ENCODE measurements around the gene CRHR2. TPM values are rescaled to one million over a fixed set of nuclear protein-coding genes. Genes with fewer than 3 reads are reported as not detected.

CRHR2 gene
- total and polyA plus RNA-seq, 8 donors, result not detected

GRCh38 chr7:30674420-30674819 is 7.8 kb downstream of the CRHR2 start:
- Histone ChIP-seq H3K27me3 (peaks cover 0 to 66% (median under 1%) of the 10 kb centered on the region in 3 donors), H3K9me3 (no peaks in the 10 kb centered on the region), H3K4me3 (no peak overlapping the region), H3K27ac (no peak overlapping the region), H3K4me1 (no peaks in the 10 kb centered on the region), H3K36me3 (no peaks in the 10 kb centered on the region)
- no peak for DNase-seq
- TF ChIP-seq POLR2AphosphoS5 (IDR thresholded peaks at IDR 0.05) (no peak), POLR2A (IDR thresholded peaks at IDR 0.05) (no peak), EP300 (IDR thresholded peaks at IDR 0.05) (no peak)
- TF ChIP-seq, protein P1, sequence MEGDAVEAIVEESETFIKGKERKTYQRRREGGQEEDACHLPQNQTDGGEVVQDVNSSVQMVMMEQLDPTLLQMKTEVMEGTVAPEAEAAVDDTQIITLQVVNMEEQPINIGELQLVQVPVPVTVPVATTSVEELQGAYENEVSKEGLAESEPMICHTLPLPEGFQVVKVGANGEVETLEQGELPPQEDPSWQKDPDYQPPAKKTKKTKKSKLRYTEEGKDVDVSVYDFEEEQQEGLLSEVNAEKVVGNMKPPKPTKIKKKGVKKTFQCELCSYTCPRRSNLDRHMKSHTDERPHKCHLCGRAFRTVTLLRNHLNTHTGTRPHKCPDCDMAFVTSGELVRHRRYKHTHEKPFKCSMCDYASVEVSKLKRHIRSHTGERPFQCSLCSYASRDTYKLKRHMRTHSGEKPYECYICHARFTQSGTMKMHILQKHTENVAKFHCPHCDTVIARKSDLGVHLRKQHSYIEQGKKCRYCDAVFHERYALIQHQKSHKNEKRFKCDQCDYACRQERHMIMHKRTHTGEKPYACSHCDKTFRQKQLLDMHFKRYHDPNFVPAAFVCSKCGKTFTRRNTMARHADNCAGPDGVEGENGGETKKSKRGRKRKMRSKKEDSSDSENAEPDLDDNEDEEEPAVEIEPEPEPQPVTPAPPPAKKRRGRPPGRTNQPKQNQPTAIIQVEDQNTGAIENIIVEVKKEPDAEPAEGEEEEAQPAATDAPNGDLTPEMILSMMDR (IDR thresholded peaks at IDR 0.05), result no peak
- 17 to 94% (median 63%) methylated on average over 1 of the region's 1 CpG for WGBS, 5 donors
- intact Hi-C loops (cut with DNase I; ENCODE audit: low total_unique reads), result no loop called here

- no peak overlapping the region for H3K27ac ChIP-seq
- WGBS, 5 donors, result 2 to 8% (median 5%) methylated on average over 6 of the region's 6 CpGs
- TF ChIP-seq, protein P1 (IDR thresholded peaks at IDR 0.05), result no peak
- TF ChIP-seq POLR2A (IDR thresholded peaks at IDR 0.05) (no peak), POLR2AphosphoS5 (IDR thresholded peaks at IDR 0.05) (no peak), EP300 (IDR thresholded peaks at IDR 0.05) (no peak)
- H3K27me3 ChIP-seq, result peaks cover 0 to 43% (median 0%) of the 10 kb centered on the region in 3 donors
- no peak overlapping the region for H3K4me3 ChIP-seq
- H3K4me1 ChIP-seq, result no peaks in the 10 kb centered on the region
- H3K36me3 ChIP-seq, result no peaks in the 10 kb centered on the region
- intact Hi-C loops (cut with DNase I; ENCODE audit: low total_unique reads), result no loop called here
- DNase-seq, result peak; percentile 30 to 90
- no peaks in the 10 kb centered on the region for H3K9me3 ChIP-seq
These were observed 10.3 kb downstream of the CRHR2 start for GRCh38 chr7:30671793-30672465.

DNA sequence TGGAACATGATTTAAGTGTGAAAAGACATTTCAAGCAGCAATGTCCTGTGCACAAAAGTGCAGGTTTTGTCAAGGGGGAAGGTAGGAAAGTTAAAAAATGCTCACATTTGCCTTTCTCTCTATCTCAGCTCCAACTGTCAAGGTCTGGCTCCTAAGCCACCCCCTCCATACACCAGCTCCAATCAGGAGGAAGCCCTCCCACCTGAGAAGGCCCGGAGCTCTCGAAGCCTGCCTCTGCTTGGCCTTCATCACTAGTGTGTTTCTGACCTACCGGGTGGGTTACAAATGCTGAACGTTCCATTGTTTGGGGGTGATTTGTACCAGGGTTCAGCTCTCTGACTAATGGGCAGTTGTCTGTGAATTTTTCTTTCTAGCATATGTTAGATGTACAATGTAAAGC is 14.2 kb downstream of the CRHR2 start:
- no peaks in the 10 kb centered on the region for H3K36me3 ChIP-seq
- no peak overlapping the region for H3K4me3 ChIP-seq
- no peak overlapping the region for H3K27ac ChIP-seq
- intact Hi-C loops (cut with DNase I; ENCODE audit: low total_unique reads), result no loop called here
- no peaks in the 10 kb centered on the region for H3K4me1 ChIP-seq
- no peaks in the 10 kb centered on the region for H3K9me3 ChIP-seq
- 65 to 70% (median 66%) methylated on average over 4 of the region's 4 CpGs for WGBS, 5 donors
- DNase-seq, result no peak
- TF ChIP-seq POLR2A (IDR thresholded peaks at IDR 0.05) (no peak), EP300 (IDR thresholded peaks at IDR 0.05) (no peak), POLR2AphosphoS5 (IDR thresholded peaks at IDR 0.05) (no peak)
- TF ChIP-seq, protein P1 (IDR thresholded peaks at IDR 0.05), result no peak
- peaks cover 0 to 29% (median 0%) of the 10 kb centered on the region in 3 donors for H3K27me3 ChIP-seq

DNA sequence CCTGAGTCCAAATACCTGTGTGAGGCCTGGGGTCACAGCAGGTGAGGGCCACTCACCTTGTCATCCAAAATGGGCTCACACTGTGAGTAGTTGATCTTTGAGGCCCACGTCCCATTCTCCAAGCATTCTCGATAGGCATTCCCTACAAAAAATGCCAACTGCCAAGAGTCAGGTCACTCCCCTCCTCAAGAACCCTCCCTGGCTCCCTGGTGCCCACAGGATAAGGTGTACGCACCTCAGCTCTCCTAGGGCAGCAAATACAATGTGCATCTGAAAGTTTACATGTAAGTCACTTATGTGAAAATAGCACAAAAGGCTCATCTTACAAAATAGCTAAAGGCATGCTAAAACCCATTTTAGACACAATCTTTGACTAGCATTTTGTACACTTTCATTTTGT is 15.1 kb downstream of the CRHR2 start:
- no peaks in the 10 kb centered on the region for H3K36me3 ChIP-seq
- no peak for DNase-seq
- H3K4me1 ChIP-seq, result no peaks in the 10 kb centered on the region
- TF ChIP-seq POLR2A (IDR thresholded peaks at IDR 0.05), result no peak
- TF ChIP-seq POLR2AphosphoS5 (IDR thresholded peaks at IDR 0.05), result no peak
- TF ChIP-seq, protein P1 (IDR thresholded peaks at IDR 0.05), result no peak
- no peak for TF ChIP-seq EP300 (IDR thresholded peaks at IDR 0.05)
- H3K9me3 ChIP-seq, result no peaks in the 10 kb centered on the region
- H3K27ac ChIP-seq, result no peak overlapping the region
- intact Hi-C loops (cut with DNase I; ENCODE audit: low total_unique reads), result no loop called here
- H3K27me3 ChIP-seq, result peaks cover 0 to 34% (median 0%) of the 10 kb centered on the region in 3 donors
- H3K4me3 ChIP-seq, result no peak overlapping the region
- WGBS, 5 donors, result 74 to 82% (median 78%) methylated on average over 3 of the region's 3 CpGs
